ENCODE results near the gene NOTCH3.

DNA sequence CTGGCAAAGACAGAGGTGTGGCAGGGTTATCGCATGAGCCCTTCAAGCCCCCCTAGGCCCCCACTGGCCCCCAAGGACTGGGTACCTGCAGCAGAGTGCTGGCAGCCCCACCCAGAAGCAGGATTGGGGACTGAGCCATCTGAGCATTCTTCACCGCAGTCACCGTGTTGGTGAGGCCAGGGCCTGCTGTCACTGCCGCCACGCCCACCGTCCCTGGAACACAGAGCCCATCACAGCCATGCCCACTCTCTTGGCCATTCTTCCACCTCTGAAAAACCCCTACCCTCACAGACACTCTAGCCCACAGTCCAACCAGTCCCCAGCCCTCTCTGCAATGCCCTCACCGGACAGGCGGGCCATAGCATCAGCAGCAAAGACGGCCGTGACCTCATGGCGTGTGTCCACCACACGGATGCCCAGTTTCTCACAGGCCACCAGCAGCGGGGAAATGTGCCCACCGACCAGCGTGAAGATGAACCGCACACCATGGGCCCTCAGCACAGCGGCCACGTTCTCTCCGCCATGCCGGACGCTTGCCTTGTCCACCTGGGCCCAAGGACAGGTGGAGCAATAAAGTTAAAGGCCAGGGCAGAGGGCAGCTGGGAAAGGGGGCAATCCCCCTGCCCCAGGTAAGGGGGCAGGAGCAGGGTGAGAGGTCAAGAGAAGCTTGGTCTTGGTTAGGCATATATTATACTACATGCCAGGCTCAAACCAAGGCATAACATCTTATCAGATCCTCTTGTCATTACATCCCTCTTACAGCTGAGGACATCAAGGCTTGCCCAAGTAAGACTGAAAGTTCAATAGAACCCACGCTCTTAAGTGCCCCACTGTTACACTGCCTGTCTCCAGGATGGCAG, 77.5 kb downstream of the NOTCH3 start:
- TF ChIP-seq, protein P1, sequence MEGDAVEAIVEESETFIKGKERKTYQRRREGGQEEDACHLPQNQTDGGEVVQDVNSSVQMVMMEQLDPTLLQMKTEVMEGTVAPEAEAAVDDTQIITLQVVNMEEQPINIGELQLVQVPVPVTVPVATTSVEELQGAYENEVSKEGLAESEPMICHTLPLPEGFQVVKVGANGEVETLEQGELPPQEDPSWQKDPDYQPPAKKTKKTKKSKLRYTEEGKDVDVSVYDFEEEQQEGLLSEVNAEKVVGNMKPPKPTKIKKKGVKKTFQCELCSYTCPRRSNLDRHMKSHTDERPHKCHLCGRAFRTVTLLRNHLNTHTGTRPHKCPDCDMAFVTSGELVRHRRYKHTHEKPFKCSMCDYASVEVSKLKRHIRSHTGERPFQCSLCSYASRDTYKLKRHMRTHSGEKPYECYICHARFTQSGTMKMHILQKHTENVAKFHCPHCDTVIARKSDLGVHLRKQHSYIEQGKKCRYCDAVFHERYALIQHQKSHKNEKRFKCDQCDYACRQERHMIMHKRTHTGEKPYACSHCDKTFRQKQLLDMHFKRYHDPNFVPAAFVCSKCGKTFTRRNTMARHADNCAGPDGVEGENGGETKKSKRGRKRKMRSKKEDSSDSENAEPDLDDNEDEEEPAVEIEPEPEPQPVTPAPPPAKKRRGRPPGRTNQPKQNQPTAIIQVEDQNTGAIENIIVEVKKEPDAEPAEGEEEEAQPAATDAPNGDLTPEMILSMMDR (IDR thresholded peaks at IDR 0.05): no peak
- no peak for TF ChIP-seq POLR2A (IDR thresholded peaks at IDR 0.05)
